RWPE1 (cell line): ENCODE data around the gene SYNPO2.

Experiments used
- CTCF ChIA-PET: fragments of 350-600 bp; sonication (Branson Sonifier 250); formaldehyde crosslinking; extraction: SDS; loops from one replicate; lab custom pipeline; 2021; lab: Yijun Ruan, JAX
- POLR2A ChIA-PET: fragments of 400-600 bp; formaldehyde crosslinking; extraction: SDS; loops from one replicate; lab custom pipeline; 2020; ENCODE audit warnings: antibody characterized with exemption; ENCODE audit not compliant: low non-redundant PET; lab: Yijun Ruan, JAX
- DNase-seq: peaks from one replicate; pipeline ENCODE4 v3.0.0; 2012; ENCODE audit warnings: low spot score
- H3K27ac ChIP-seq: fragments of 450-650 bp; 2 replicates; pipeline ENCODE4 v1.5.1; 2017
- TF ChIP-seq, protein P1 (sequence below): fragments of 450-650 bp; conservative IDR thresholded peaks from 2 replicates; pipeline ENCODE4 v1.5.1; 2017; ENCODE audit warnings: low read depth, mild to moderate bottlenecking

The SYNPO2 gene

DNA sequence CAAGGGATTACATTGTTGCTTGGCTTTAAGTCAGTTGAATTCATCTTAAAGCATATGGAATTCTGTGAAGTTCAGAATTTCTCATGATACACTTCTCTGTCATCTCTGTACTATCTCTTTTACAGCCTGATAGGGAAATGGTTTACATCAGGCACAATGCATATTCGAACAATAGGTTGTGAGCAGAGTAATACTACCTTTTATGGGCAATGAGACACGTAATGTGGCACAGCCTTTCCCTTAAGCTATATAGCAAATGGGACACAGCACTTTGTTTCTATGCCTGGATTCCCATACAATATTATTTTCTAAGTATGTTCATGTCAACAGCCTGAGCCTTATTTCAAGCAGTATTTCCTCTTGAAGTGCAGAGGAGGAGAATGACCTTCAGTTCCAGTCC, 58.4 kb downstream of the SYNPO2 start:
- CTCF ChIA-PET = no interaction called here
- no peak for DNase-seq
- no peak overlapping the region for H3K27ac ChIP-seq
- TF ChIP-seq, protein P1, sequence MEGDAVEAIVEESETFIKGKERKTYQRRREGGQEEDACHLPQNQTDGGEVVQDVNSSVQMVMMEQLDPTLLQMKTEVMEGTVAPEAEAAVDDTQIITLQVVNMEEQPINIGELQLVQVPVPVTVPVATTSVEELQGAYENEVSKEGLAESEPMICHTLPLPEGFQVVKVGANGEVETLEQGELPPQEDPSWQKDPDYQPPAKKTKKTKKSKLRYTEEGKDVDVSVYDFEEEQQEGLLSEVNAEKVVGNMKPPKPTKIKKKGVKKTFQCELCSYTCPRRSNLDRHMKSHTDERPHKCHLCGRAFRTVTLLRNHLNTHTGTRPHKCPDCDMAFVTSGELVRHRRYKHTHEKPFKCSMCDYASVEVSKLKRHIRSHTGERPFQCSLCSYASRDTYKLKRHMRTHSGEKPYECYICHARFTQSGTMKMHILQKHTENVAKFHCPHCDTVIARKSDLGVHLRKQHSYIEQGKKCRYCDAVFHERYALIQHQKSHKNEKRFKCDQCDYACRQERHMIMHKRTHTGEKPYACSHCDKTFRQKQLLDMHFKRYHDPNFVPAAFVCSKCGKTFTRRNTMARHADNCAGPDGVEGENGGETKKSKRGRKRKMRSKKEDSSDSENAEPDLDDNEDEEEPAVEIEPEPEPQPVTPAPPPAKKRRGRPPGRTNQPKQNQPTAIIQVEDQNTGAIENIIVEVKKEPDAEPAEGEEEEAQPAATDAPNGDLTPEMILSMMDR = no peak
- POLR2A ChIA-PET = no interaction called here

DNA sequence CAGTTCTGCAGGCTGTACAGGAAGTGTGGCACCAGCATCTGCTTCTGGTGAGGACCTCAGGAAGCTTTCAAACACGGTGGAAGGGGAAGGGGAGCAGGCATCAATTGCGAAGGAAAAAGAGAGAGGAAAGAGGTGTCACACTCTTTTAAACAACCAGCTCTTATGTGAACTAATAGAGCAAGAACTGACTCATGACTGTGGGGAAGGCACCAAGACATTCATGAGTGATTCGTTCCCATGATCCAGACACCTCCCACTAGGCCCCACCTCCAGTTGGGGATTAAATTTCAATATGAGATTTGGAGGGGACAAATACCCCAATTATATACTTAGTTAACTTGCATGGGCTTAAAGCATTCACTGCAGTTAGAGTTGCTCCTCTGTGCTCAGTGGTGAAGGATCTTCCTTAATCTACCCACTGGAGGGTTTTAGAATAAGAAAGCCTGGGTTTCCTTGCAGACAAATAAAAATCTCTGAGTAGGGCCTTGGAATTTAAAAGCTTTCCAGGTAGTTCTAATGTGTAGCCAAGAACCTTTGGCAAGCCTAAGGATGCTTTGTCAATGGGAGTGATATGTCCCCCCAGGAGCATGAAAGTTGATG, 60.0 kb downstream of the SYNPO2 start:
- no peak overlapping the region for H3K27ac ChIP-seq
- ChIA-PET CTCF (interaction anchor here (0.6 kb wide), 1 partner anchor 17 kb away, joined by 3 read pairs; no protein-coding TSS in a partner anchor), POLR2A (no interaction called here)
- TF ChIP-seq, protein P1 = no peak
- no peak for DNase-seq

DNA sequence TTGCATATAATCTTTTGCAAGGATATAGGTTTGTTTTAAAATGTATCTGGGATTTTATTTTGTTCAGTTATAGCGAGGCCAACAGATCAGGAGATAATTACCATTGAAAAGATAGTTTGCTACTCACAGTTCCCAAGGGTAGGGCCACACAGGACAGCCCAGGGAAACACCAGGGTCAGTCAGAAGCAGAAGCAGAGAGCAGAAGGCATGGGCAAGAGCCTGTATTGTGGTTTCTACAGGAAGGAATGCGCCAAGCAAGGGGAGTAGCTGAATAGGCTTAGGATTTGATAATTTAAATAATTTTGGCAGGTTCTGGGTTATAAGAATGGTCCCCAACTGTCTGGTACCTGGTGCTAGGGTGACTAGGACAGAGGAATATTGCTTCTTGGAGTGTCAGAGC, 61.6 kb downstream of the SYNPO2 start:
- H3K27ac ChIP-seq = no peak overlapping the region
- POLR2A ChIA-PET = no interaction called here
- TF ChIP-seq, protein P1 = no peak
- no peak for DNase-seq
- CTCF ChIA-PET = no interaction called here

DNA sequence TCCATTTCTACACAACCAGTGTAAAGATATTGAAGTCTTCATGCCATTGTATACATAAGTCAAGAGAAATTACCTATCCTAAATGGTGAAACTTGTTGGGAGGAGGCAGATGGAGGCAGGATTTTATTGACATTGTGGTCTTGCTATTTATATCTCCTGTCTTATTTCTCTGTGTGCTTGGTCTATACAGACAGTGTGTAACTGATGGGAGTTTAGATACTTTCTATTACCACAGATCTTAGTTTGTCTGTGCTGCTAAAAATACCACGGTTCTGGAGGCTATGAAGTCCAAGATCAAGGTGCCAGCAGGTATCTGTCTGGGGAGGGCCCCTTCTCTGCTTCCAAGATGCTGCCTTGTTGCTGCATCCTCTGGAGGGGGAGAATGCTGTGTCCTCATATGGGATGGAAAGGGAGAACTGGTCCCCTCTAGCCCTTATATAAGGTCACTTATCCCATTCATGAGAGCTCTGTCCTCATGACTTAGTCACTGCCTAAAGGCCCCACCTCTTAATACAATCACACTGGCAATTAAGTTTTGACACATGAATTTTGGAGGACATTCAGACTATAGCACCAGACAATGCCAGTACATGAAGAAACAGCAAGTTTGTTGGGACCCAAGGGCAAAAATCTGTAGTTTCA, 62.4 kb downstream of the SYNPO2 start:
- CTCF ChIA-PET = interaction anchor here (0.7 kb wide), 1 partner anchor 253 kb away, joined by 5 read pairs; no protein-coding TSS in a partner anchor
- TF ChIP-seq, protein P1 = no peak
- no peak overlapping the region for H3K27ac ChIP-seq
- POLR2A ChIA-PET = no interaction called here
- DNase-seq = no peak

DNA sequence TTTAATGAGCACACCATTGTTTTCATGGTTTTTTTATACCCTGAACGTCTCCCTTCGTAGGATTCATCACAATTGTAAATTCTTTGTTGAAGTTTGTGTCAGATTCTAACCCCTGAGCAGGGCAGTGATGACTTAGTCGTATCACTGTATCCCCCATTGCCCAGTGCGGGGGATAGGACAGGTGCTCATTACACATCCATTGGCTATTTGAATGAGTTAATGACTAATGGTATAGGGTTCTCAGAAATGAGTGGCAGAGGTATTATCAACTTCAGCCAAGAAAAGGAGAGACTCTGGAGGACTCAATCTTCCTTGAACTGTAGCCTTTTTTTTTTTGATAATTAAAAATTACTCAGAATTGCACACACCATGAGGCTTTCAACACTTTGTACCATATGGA, 64.6 kb downstream of the SYNPO2 start:
- H3K27ac ChIP-seq = no peak overlapping the region
- POLR2A ChIA-PET = no interaction called here
- TF ChIP-seq, protein P1 = no peak
- DNase-seq = no peak
- CTCF ChIA-PET = no interaction called here

DNA sequence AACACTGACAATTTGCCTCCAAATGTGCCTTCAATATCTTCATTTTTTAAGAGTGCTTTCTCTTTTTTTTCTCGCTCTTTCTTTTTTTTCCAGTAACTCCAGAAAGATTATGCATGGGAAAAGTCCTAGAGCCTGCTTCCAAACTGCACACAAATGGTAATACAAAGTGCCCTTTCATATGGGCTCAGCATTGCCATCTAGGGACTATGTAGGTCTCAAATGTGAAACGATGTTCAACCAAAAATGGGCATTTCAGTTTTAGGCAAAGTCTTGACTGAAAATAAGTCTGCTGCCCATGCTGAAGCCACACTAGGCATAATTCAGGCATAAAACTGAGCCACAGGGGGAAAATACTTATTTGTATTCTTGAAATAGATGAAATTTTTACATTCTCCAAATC, 65.6 kb downstream of the SYNPO2 start:
- no peak for DNase-seq
- TF ChIP-seq, protein P1 = no peak; the same call in 1 of the 2 replicates
- no peak overlapping the region for H3K27ac ChIP-seq
- CTCF ChIA-PET = interaction anchor here (0.6 kb wide), 1 partner anchor 246 kb away, joined by 4 read pairs; no protein-coding TSS in a partner anchor
- POLR2A ChIA-PET = no interaction called here
